ENCODE measurements around the gene PRR23E.

- TF ChIP-seq CTCF (IDR thresholded peaks at IDR 0.05; ENCODE audit: insufficient read depth, low read depth, low read length) (no peak), EZH2 (IDR thresholded peaks at IDR 0.05; ENCODE audit: insufficient read depth, low read length) (no peak)
Measured at GRCh38 chr3:127221037-127221436, 28.1 kb downstream of the PRR23E start.

Data from astrocyte (in vitro differentiated cells and primary cell).